ENCODE data around the gene KCND2.

KCND2 gene

DNA sequence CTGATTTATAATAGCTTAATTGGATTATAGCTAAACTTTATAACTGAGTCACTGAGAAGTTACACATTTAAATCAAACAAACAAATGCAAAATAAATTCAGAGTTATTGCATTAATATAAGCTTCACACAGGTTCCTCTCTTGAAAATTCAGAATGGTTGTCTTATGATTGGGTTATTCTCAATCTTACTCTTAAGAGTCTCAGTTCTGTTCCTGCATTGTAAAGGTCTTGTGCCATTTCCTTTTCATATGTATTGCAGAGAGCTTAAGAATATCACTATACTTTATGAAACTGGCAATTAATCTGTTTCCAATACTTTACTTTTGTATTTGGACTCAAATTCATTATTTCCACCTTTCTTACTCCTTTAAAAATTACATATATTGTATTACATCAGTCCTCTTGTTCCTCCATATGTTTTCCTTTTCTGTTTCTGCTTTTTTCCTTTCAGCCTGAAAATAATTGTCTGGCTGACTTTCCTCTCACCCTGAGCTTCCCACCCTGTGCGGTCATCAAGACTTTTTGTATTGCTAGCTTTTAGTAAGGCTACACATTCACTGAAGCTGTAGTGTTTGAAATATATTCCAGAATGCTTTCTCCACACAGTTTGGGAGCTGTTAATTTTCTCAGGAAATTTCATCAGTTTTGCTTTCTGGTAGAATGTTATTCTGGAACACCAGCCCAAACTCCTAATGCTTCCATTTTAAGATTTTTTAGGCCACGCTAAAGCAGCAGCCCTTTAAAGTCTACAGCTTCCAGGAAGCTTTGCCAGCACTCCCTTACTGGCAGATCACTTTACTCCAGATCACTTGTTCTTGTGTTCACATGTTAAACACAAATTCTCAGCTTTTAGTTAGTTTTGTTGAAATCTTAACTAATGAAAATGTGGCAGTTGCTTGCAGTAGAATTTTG lies 139.4 kb downstream of the KCND2 start:
- no peak for DNase-seq

DNA sequence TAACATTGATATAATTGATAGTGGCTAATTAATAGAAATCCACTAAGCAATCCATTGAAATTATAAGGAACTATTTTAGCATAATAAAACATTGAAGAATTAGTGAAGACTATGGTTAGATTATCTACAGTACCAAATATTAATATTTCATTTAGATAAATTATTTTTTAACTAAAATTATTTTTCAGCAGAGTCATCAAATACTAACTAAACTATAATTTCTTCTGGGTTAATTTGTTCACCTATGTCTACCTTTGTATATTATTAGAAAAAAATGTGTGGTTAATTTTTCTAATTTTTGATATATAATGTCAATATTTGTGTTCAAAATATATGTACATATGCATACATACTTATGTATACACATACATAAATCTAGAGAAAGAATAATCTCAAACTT lies 140.2 kb downstream of the KCND2 start:
- DNase-seq = no peak

DNA sequence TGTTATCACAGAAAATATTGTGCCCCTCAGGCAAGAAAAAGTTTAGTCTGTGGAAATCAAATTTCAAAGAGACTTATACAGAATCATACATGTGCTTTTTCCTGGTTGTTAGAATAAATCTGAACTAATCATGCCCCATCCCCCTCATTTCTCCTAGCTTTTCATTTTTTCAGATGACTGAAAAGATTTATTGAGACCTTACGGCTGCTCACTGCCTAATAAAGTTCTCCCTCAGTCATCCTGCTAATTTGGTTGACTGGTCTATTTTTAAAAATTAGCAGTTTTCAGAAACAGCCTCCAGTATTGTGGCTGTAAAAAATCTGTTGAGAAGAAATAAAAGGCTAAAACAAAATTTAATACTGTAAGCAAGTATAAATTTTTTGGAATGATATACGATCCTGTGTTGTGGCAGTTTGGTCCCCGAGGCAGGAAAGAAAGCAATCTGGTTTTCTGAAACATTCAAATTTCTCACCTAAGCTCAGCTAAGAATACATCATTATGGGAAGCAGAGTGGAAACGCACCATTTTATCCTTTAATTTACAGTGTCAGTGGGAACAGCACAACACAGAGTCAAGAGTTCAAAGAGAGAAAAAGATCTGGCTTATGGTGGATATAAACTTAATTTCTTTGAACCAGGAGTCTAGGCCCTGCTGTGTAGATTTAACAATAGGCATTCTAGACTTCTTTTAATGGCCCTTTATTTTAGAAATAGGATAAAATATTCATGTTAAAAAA lies 144.4 kb downstream of the KCND2 start:
- no peak for DNase-seq

DNA sequence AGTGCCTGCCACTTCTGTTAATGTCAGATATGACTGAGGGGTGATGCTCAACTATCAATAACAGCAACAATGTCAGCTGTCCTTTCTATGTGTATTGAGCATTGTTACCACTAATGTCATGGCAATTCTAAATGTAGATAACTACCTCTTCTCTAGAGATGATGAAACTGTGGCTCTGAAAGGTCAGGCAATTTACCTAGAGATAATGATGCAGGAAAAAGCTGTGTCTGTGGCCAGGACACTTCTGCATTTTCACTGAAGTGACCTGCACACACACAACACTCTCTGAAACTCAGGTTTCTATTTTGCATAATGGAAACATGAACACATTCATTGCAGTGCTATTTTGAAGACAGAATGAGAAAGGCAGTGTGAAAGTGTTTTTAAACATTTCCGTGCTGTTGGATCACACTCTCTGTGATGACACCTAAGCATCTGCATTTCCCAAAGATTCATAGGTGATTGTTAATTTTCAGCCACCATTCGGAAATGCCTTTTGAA lies 148.2 kb downstream of the KCND2 start:
- DNase-seq = no peak

DNA sequence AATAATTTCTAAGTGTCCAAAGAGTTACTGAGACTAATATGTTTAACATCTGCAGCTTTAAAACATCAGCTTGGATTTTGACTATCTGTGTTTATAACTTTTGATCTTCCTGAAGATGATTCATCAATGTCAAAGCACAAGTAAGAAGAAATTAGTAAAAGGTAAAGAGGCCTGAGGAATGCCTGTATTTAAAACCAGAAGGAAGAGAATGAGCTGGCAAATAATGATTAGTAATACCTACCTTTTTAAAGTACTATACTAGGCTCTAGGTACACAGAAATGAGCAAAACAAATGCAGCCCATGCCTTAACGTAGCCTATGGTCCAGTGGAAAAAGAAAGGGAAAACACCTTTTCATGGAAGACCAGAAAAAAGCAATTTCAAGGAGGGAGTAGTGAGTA lies 158.0 kb downstream of the KCND2 start:
- no peak for DNase-seq

DNA sequence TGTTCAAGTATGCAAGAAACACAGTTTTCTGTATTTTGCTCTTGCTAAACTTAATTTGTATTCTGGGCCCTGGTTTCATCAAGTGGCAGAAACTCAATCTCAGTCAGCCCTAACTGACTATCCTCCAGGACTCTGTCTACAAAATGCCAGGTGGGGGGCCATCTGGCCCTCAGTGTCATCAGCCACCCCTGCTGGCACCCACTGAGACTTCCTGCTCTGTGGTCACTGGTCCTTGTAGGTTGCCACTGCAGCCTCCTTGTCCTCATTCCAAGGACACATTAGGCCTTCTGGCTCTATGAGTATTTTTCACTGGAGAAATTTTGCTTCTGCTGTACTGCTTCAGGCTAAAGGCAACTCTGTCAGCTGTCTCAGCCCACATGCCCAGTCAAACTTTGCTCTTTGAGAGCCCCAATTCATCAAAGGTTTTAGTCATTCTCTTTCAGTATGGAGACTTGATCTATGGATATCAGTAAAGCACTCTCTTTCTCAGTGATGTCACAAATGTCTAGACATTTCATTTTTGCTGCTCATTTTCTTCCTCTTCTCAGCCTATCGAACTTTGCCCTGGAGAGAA lies 163.6 kb downstream of the KCND2 start:
- no peak for DNase-seq

DNA sequence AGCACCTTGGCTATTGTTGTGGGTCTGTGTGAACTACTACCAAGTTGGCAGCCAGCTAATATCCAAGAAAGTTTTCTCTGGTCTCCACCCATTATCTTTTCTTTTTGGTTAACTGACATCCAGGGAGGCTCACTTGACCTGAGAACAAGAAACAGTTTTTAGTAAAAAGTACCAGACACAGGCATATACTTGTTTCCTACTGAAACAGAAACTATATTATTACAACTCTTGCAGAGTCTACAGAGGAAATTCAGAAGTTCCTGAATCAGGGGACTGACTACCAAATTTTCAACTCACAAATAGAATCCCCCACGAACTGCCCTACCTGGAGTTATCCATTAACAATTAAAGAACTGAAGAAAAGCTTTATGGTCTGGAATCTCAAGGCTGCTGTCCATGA lies 168.9 kb downstream of the KCND2 start:
- DNase-seq = no peak

DNA sequence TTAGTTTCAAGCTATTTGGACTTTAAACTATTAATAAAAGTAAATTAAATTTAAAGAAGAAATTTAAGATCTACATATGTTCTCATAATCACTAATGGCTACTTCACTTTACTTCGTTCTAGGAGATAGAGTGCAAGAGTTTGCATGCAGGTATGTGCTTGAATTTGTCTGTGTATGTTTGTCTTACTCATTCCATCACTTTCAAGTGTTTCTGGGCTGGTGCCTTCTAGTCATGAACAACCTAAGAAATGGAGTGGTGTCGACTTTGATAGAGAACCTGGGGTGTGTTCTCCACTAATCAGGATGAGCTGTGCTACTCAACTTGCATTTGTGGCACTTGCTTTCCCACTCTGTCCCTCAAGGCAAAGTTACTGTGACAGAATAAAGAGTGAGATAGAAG lies 169.9 kb downstream of the KCND2 start:
- DNase-seq = no peak

DNA sequence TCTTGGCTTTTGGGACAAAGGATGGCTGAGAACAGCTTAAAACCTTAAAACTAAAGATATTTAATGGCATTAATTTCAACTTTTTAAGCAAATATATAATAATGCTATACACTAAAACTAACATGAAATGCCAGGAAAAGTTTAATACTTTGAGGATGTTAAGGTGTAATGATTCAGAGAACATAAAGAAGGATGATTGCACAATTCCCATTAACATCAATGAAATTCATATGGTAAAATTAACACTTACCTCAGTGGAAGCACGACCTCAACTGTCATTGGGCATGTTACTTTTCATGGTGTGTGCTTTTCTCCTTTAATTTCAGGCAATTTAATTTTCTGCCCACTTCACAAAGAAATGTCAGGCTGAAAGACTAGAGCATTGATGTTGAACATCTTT lies 171.7 kb downstream of the KCND2 start:
- no peak for DNase-seq

DNA sequence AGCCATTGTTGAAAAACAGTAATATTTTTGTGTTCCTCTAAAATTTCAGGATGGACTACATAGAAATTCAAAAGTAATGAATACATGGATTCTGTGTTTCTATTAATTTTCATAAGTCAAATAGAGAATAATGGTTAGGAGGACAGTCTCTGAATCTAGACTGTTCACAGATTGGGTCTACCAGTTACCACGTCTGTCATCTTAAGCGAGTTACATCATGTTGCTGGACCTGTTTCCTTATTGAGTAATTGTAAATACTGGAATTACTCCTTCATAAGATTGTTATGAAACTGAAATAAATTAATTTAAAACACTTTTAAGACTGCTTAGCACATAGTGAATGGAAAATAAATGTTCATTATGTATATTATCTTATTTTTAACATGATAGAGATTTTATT lies 172.3 kb downstream of the KCND2 start:
- no peak for DNase-seq

DNA sequence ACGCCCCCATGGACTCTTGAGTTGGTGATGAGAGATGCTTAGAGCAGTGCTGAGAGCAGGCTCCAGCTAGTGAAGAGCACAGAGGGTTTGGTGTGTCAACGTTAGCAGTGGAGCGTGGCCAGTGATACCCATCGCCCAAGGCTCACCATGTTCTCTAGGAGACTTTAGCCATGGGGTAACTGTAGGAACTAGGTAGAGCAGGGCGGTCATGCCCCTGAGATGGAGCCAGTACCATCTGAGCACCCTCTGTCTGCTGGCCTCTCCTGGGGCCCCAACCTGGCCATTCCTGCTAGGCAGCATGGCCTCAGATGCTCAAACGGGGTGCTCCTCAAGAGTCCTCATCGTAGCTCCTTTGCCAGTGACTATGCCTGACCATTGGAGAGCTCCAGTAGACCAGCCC lies 179.7 kb downstream of the KCND2 start:
- no peak for DNase-seq

DNA sequence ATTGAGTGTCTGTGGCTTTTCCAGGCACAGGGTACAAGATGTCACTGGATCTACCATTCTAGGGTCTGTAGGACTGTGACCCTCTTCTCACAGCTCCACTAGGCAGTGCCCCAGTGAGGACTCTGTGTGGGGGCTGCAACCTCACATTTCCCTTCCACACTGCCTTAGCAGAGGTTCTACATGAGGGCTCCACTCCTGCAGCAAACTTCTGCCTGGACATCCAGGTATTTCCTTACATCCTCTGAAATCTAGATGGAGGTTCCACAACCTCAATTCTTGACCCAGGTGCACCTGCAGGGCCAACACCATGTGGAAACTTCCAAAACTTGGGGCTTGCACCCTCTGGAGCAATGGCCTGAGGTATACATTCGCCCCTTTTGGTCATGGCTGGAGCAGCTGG lies 183.7 kb downstream of the KCND2 start:
- DNase-seq = no peak

DNA sequence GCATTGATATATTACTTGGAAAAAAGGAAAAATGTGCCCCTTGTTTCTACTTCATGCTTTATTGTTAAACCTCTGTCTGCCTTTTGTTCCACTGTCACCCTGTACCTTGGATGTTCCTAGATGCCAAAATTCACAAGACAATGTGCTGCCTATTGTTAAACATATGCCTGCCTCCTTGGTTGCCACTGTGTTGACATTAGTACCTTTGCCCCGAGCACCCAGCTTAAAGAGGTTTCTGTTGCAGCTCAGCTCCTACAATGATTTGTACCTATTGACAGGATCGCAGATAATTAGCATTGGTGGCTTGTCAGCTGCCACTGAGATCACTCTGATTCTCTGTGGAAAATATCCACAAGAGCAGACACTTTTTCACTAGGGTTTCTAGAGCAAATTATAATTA lies 188.0 kb downstream of the KCND2 start:
- no peak for DNase-seq

DNA sequence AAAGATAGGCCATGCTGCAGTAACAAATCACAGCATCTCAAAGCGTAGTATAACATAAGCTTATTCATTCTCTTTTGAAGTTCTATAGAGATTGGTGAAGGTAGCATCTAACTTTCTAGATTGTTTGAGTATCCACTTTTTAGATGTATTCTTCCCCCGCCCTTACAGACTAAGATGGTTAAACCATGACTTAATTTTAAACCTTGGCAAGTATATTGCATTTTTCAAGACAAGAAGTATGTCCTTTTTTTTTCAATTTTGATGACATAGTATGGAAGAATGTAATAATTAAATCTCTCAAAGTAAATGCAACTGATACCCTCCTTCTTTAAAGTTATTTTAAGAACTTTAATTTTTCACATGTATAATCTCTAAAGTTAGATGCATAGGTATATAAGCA lies 190.0 kb downstream of the KCND2 start:
- no peak for DNase-seq

DNA sequence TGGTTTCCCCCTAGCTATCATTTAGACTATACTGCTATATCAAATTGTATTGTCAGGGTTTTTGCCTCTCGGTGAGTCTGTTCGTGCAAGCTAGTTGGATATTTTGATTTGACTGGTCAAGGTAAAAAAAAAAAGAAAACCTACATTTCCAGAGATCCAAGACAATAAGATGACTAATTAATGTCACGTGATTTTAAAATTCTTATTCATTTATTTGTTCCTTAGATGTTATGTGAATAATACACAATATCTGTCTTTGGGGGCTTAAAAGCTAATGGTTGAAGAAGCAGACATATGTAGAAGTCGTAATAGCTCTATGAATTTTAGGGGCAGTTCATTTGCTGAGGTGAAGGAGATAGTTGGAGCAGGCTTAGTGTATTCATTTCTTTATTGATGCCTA lies 191.1 kb downstream of the KCND2 start:
- DNase-seq = no peak

DNA sequence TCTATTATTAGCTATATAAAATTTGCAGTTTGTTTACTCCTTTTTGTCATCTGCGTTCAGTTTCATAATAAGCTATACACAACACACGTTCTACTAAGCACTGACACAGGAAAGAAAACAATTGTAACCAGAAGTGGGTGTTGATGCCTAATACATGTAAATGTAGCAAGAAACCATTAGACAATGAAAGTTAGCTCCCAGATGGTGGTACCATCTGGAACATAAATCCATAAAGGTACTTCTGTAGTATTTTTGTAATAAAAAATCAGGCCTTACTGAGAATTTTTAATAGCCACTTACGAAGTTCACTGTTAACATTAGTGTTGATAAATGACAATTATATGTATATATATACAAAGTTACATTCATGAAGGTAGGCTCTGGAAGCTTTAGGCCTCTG lies 194.7 kb downstream of the KCND2 start:
- no peak for DNase-seq

DNA sequence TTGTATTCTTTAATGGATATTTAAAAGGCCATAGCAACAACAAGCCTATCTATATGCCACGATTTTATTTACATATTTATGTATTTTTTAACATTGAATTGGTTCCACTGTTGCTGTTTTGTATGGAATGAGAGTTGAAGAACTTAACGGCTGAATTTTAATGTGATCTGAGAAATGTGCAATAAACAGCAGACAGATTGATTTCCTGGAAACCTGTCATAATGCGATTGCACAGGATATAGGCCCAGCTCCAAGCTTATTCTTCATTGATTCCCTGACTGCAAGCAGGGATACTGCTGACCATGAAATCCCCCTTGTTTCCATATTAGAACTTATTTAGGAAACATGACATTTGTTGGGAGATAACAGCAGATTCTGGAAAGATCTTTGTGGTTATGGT lies 195.6 kb downstream of the KCND2 start:
- no peak for DNase-seq

DNA sequence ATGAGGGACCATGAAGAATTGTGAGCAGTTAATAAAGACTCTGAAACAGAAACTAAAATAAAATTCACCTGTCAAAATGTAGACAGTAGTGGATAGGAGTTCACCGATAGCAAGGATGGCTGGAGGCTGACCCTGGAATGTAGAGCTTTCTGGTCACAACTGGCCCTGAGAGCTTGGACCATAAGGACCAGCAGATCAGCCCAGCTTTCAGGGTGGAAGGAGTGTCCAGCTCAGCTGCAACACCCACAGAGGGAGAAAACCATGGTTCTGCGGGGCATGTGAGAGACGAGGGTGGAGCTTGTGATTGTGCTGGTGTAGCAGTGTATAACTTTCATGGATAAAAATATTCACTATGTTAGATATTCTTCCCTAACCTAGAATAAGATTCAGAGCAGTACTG lies 199.9 kb downstream of the KCND2 start:
- no peak for DNase-seq

DNA sequence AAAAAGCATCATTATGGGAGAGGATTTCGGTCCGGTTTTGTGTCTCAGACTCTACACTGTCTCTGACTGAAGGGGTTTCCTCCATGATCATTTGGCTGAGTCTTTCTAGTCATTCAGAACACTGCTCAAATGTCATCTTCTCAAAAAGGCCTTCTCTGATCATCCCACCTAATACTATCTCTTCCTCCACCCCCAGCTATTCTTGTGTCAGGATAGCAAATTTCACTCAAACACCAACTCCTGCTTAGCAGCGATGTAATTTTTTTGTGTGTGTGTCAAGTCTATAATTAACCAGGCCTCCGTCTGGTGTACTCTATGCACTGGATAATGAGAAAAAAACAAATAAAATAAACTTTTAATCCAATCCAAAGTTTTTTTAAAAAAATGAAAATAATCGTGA lies 200.4 kb downstream of the KCND2 start:
- no peak for DNase-seq

DNA sequence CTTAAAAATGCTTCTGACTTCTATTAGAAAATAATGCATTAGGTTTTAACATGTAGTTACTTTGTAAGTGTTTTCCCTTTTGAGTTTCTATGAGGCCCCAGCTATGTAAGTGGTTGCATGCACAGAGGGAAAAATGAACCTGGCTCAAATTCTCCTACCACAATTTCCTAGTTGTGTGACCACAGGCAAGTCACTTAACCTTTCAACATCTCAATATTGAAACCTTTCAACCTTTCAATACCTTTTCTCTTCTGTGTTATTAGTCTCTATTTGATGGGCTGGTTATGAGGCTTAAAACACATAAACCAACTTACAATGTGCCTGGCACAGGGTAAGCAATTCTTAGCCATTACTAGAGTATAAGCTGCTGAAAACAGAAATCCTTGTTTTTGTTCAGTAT lies 203.0 kb downstream of the KCND2 start:
- DNase-seq = no peak

DNA sequence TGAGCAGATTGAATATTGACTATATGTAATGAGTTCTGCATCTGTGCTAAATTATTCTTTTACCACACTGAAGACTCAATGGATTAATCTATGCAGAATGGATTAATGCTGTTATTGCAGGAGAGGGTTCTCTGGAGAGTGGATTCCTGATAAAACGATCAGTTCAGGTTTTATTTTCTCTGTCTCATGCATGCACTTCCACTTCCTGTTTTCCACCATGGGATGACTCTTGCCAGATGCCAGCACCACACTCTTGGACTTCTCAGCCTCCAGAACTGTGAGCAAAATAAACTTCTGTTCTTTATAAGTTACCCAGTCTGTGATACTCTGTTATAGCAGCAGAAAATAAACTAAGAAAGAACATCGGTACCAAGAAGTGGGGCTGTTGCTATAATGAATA lies 207.5 kb downstream of the KCND2 start:
- no peak for DNase-seq

DNA sequence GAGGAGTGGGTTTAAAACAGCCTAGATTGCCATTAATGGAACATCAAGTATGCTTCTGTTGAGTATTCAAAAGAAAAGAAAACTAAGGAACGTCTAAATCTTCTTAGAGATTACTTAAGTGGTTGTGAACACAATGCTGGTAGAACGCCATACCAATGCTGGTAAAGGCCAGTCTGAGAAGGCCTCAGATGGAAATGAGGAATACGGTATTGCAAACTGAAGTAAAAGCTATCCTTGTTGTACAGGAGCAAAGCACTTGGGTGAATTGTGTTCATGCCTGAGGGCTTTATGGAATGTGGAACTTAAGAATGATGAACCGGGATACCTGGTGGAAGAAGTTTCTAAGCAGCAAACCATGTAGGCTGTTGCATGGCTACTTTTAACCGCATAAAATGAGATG lies 208.0 kb downstream of the KCND2 start:
- no peak for DNase-seq

DNA sequence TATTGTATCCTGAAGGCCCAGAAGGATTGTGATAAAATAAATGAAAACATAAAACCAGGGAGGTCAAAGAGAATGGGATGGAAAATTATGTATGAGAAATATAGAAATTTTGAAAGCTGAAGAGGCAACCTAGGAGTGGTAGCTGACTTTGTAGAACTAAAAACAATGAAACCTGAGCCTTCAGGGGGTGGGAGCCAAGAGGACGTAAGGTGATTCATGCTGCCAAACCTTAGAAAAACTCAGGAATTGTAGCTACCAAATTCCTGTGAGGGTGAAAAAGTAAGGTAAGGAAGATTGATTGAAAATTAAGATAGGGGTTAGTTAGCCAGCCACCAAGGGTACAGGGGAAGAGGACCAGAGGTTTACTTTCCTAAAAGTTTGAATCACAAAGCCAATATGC lies 213.2 kb downstream of the KCND2 start:
- DNase-seq = no peak

DNA sequence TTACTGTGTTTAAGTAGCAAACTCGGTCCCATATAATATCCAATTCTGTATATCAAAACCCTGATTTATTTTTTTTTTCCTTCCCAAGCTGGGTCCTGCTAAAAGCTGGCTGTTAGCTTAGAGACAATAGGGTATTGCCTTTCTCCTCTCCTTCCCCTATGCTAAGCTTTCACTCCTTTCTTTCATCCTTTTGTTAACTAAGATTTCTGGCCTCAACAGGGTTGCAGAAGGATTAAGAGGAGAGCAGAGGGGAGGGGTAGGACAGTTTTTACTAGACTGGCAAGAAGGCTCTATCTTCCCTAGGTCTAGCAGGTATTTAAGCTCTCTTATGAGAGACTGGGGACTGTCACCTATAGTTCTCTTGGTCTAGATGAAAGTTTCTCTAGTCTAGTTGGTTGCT lies 229.2 kb downstream of the KCND2 start:
- DNase-seq = no peak
